Neural cell (in vitro differentiated cells): Measurements from ENCODE around the gene SMIM44. TPM values are rescaled to one million over a fixed set of nuclear protein-coding genes. Genes with fewer than 3 reads are reported as not detected.

Experiments
- H2AFZ ChIP-seq: fragments of 200-600, 300-800 bp; sonication (generic), shearing (Covaris generic); 2 replicates; pipeline ENCODE4 v1.6.0; 2014; ENCODE audit warnings: low read depth, mild to moderate bottlenecking, antibody characterized with exemption, low read length, moderate library complexity
- H3F3A ChIP-seq: fragments of 200-600 bp; shearing (Covaris generic); 2 replicates; pipeline ENCODE4 v1.6.1; 2016; ENCODE audit warnings: mild to moderate bottlenecking, moderate library complexity, mixed read lengths, antibody characterized with exemption, low read length; ENCODE audit not compliant: insufficient read depth, poor library complexity, severe bottlenecking
- H3K27ac ChIP-seq: fragments of 200-600, 300-800 bp; sonication (generic), shearing (Covaris generic); 2 replicates; pipeline ENCODE4 v1.5.1; 2014; ENCODE audit warnings: mild to moderate bottlenecking, low read length, moderate library complexity
- H3K27me3 ChIP-seq: fragments of 300-800, 200-600 bp; sonication (generic), shearing (Covaris generic); 2 replicates; pipeline ENCODE4 v1.6.0; 2014; ENCODE audit warnings: mild to moderate bottlenecking, low read depth, low read length, moderate library complexity; ENCODE audit not compliant: insufficient read depth
- H3K36me3 ChIP-seq: fragments of 300-800, 200-600 bp; sonication (generic), shearing (Covaris generic); 2 replicates; pipeline ENCODE4 v1.5.1; 2014; ENCODE audit warnings: mild to moderate bottlenecking, antibody characterized with exemption, low read length, moderate library complexity; ENCODE audit not compliant: insufficient read depth
- H3K4me2 ChIP-seq: fragments of 300-800, 200-600 bp; sonication (generic), shearing (Covaris generic); 2 replicates; pipeline ENCODE4 v1.6.0; 2014; ENCODE audit warnings: mild to moderate bottlenecking, low read length
- H3K4me3 ChIP-seq: fragments of 300-800, 200-600 bp; sonication (generic), shearing (Covaris generic); 2 replicates; pipeline ENCODE4 v1.5.1; 2014; ENCODE audit warnings: mild to moderate bottlenecking, low read length, moderate library complexity
- H3K79me2 ChIP-seq: fragments of 200-600 bp; shearing (Covaris generic); replicated peaks from 2 replicates; pipeline ENCODE4 v1.6.0; 2014; ENCODE audit warnings: mild to moderate bottlenecking, low read length, moderate library complexity; ENCODE audit not compliant: insufficient read depth
- H3K9ac ChIP-seq: fragments of 300-800, 200-600 bp; sonication (generic), shearing (Covaris generic); 2 replicates; pipeline ENCODE4 v1.6.1; 2016; ENCODE audit warnings: mild to moderate bottlenecking, low read length, mixed read lengths
- H3K9me2 ChIP-seq: fragments of 200-600 bp; shearing (Covaris generic); 2 replicates; pipeline ENCODE4 v1.6.1; 2016; ENCODE audit warnings: mild to moderate bottlenecking, low read length, mixed read lengths; ENCODE audit not compliant: insufficient read depth
- H3K9me3 ChIP-seq: fragments of 200-600, 300-800 bp; sonication (generic), shearing (Covaris generic); 2 replicates; pipeline ENCODE4 v1.6.1; 2016; ENCODE audit warnings: mild to moderate bottlenecking, mixed run types, low read length, moderate library complexity, mixed read lengths
- H4K20me1 ChIP-seq: fragments of 200-600 bp; shearing (Covaris generic); 2 replicates; pipeline ENCODE4 v1.6.1; 2016; ENCODE audit warnings: mild to moderate bottlenecking, mixed run types; ENCODE audit not compliant: insufficient read depth
- CTCF ChIP-seq: fragments of 450-650 bp; IDR thresholded peaks from 2 replicates; pipeline ENCODE4 v1.5.1; 2014; ENCODE audit warnings: antibody characterized with exemption, mild to moderate bottlenecking, moderate library complexity; ENCODE audit not compliant: poor library complexity, severe bottlenecking
- EP300 ChIP-seq: fragments of 450-650 bp; conservative IDR thresholded peaks from 2 replicates; pipeline ENCODE4 v1.6.1; 2014; ENCODE audit warnings: antibody characterized with exemption, mild to moderate bottlenecking, moderate library complexity; ENCODE audit not compliant: poor library complexity, severe bottlenecking
- EZH2 ChIP-seq: fragments of 200-600, 300-800 bp; shearing (Covaris generic), sonication (generic); IDR thresholded peaks from 2 replicates; pipeline ENCODE4 v1.6.1; 2014; ENCODE audit warnings: antibody characterized with exemption, low read length, borderline replicate concordance, mild to moderate bottlenecking; ENCODE audit not compliant: insufficient read depth, poor library complexity, severe bottlenecking
- MXI1 ChIP-seq: fragments of 450-650 bp; conservative IDR thresholded peaks from 2 replicates; pipeline ENCODE4 v1.6.1; 2014; ENCODE audit warnings: antibody characterized with exemption, mild to moderate bottlenecking; ENCODE audit not compliant: poor library complexity, severe bottlenecking
- POLR2AphosphoS5 ChIP-seq: IDR thresholded peaks from 2 replicates; pipeline ENCODE4 v1.6.1; 2012
- RAD21 ChIP-seq: fragments of 450-650 bp; conservative IDR thresholded peaks from 2 replicates; pipeline ENCODE4 v1.6.1; 2014; ENCODE audit warnings: antibody characterized with exemption, mild to moderate bottlenecking, moderate library complexity
- REST ChIP-seq: IDR thresholded peaks from 2 replicates; pipeline ENCODE4 v1.6.1; 2012; ENCODE audit warnings: borderline replicate concordance
- SMC3 ChIP-seq: fragments of 450-650 bp; conservative IDR thresholded peaks from 2 replicates; pipeline ENCODE4 v1.6.1; 2014; ENCODE audit warnings: antibody characterized with exemption, mild to moderate bottlenecking, moderate library complexity; ENCODE audit not compliant: poor library complexity
- TAF1 ChIP-seq: IDR thresholded peaks from 2 replicates; pipeline ENCODE4 v1.6.1; 2012; ENCODE audit warnings: low read depth
- polyA plus RNA-seq: library from polyadenylated mRNA; depleted of rRNA; stranded (reverse); fragments of >200 nt; gene quantifications from 2 replicates; pipeline ENCODE4 v1.2.3, GENCODE V29; 2014

Gene SMIM44
- polyA plus RNA-seq, 1 donor from 2014 or later: not detected

GRCh38 chr19:3482507-3483225 is 575 bp downstream of the SMIM44 start:
- Histone ChIP-seq H3K9ac (no peak overlapping the region), H3K9me2 (no peaks in the 10 kb centered on the region), H3K4me2 (no peak overlapping the region), H3K27ac (no peak overlapping the region), H3K4me3 (no peak overlapping the region), H4K20me1 (no peaks in the 10 kb centered on the region), H3K27me3 (no peaks in the 10 kb centered on the region), H2AFZ (no peak overlapping the region), H3F3A (no peaks in the 10 kb centered on the region), H3K9me3 (no peaks in the 10 kb centered on the region), H3K36me3 (no peaks in the 10 kb centered on the region), H3K79me2 (no peaks in the 10 kb centered on the region)
- TF ChIP-seq EZH2: no peak
- no peak for TF ChIP-seq SMC3
- no peak for TF ChIP-seq RAD21

GRCh38 chr19:3481241-3482090 is 1.8 kb downstream of the SMIM44 start:
- Histone ChIP-seq H3K27me3 (no peaks in the 10 kb centered on the region), H3K9ac (no peak overlapping the region), H4K20me1 (no peaks in the 10 kb centered on the region), H3K4me2 (no peak overlapping the region), H3K27ac (no peak overlapping the region), H3K36me3 (no peaks in the 10 kb centered on the region), H2AFZ (no peak overlapping the region), H3K9me2 (no peaks in the 10 kb centered on the region), H3K9me3 (no peaks in the 10 kb centered on the region), H3F3A (no peaks in the 10 kb centered on the region), H3K4me3 (no peak overlapping the region), H3K79me2 (no peaks in the 10 kb centered on the region)
- TF ChIP-seq MXI1: no peak
- no peak for TF ChIP-seq EZH2
- no peak for TF ChIP-seq SMC3
- no peak for TF ChIP-seq EP300
- no peak for TF ChIP-seq POLR2AphosphoS5
- no peak for TF ChIP-seq RAD21
- no peak for TF ChIP-seq CTCF
- no peak for TF ChIP-seq TAF1
- no peak for TF ChIP-seq REST
